Endothelial cell of umbilical vein (primary cell): Measurements from ENCODE around the gene CTDP1. TPM values are rescaled to one million over a fixed set of nuclear protein-coding genes. Genes with fewer than 3 reads are reported as not detected.

Source experiments
- BruUV-seq: library from RNA; stranded (reverse); fragments of 400-500 nt; replicated peaks from 2 replicates; lab custom pipeline; 2021; lab: Mats Ljungman, UMichigan
- CTCF ChIA-PET: fragments of 300-600, 350-600 bp; sonication (Branson Sonifier 250); formaldehyde crosslinking; loops from one replicate; lab custom pipeline; 2021; ENCODE audit warnings: antibody characterized with exemption, inconsistent platforms; lab: Charles Lee
- POLR2A ChIA-PET: fragments of 300-600, 350-600 bp; sonication (Branson Sonifier 250); formaldehyde crosslinking; loops from one replicate; lab custom pipeline; 2021; ENCODE audit warnings: antibody characterized with exemption, inconsistent platforms; lab: Charles Lee
- DNase-seq: peaks from one replicate; pipeline ENCODE4 v3.0.0-alpha.2; 2011; ENCODE audit warnings: low read depth, low spot score
- FAIRE-seq: peaks from 2 replicates; lab custom pipeline; 2011; peaks lifted over from hg19 to GRCh38; lab: Jason Lieb, UNC
- H2AFZ ChIP-seq: 2 replicates; pipeline ENCODE4 v1.6.0; 2012; ENCODE audit warnings: low read depth, low read length, control low read depth, inconsistent platforms
- H3K27ac ChIP-seq: 2 replicates; pipeline ENCODE4 v1.5.1; 2011; ENCODE audit warnings: low read depth, mild to moderate bottlenecking, control low read depth, low read length, moderate library complexity; ENCODE audit not compliant: insufficient read depth
- H3K27me3 ChIP-seq, 2 experiments: 2 replicates each; pipeline versions ENCODE4 v1.6.0 to v1.6.1; 2011; ENCODE audit warnings: low read length in 2 of 2, mixed read lengths in 1 of 2; ENCODE audit not compliant: control insufficient read depth in 2 of 2, insufficient read depth in 2 of 2
- H3K36me3 ChIP-seq, 2 experiments: 2 replicates in 1 of 2; 3 replicates in 1 of 2; pipeline ENCODE4 v1.5.1; 2011; ENCODE audit warnings: low read length in 2 of 2, mild to moderate bottlenecking in 1 of 2, moderate library complexity in 1 of 2; ENCODE audit not compliant: control insufficient read depth in 2 of 2, insufficient read depth in 2 of 2; ENCODE audit errors: extremely low read depth in 1 of 2
- H3K4me1 ChIP-seq: 3 replicates; pipeline ENCODE4 v1.5.1; 2011; ENCODE audit warnings: mild to moderate bottlenecking, low read length; ENCODE audit not compliant: control insufficient read depth, insufficient read depth; ENCODE audit errors: extremely low read depth
- H3K4me2 ChIP-seq: 2 replicates; pipeline ENCODE4 v1.6.1; 2011; ENCODE audit warnings: low read length, control low read depth, mixed read lengths; ENCODE audit not compliant: insufficient read depth
- H3K4me3 ChIP-seq, 3 experiments: fragments of 200-600 bp in 1 of 3; sonication (generic), shearing (Covaris generic) in 1 of 3; replicated peaks in 1 of 3; 2 replicates each; pipeline ENCODE4 v1.5.1; 2011 to 2016; ENCODE audit warnings: control low read depth in 3 of 3, low read length in 3 of 3, mild to moderate bottlenecking in 2 of 3, inconsistent platforms in 1 of 3, low read depth in 1 of 3, moderate library complexity in 1 of 3; ENCODE audit not compliant: insufficient read depth in 1 of 3
- H3K79me2 ChIP-seq: 2 replicates; pipeline ENCODE4 v1.6.0; 2012; ENCODE audit warnings: low read length, inconsistent platforms; ENCODE audit not compliant: control insufficient read depth, insufficient read depth
- H3K9ac ChIP-seq: replicated peaks from 2 replicates; pipeline ENCODE3; 2011; ENCODE audit warnings: low read length, control low read depth; ENCODE audit not compliant: insufficient read depth; ENCODE audit errors: extremely low read depth
- H3K9me1 ChIP-seq: replicated peaks from 3 replicates; pipeline ENCODE4 v1.6.0; 2011; ENCODE audit warnings: mild to moderate bottlenecking, low read length; ENCODE audit not compliant: control insufficient read depth, insufficient read depth; ENCODE audit errors: extremely low read depth
- H3K9me3 ChIP-seq: replicated peaks from 2 replicates; pipeline ENCODE4 v1.5.1; 2012; ENCODE audit warnings: low read length, inconsistent platforms; ENCODE audit not compliant: control insufficient read depth, insufficient read depth
- H4K20me1 ChIP-seq: replicated peaks from 2 replicates; pipeline ENCODE3; 2011; ENCODE audit warnings: mild to moderate bottlenecking, low read length; ENCODE audit not compliant: control insufficient read depth, insufficient read depth; ENCODE audit errors: extremely low read depth
- EZH2 ChIP-seq: IDR thresholded peaks from 2 replicates; pipeline ENCODE4 v1.6.1; 2012; ENCODE audit warnings: borderline replicate concordance, low read depth, mild to moderate bottlenecking, moderate library complexity, low read length, inconsistent platforms; ENCODE audit not compliant: severe bottlenecking
- FOS ChIP-seq: IDR thresholded peaks from 2 replicates; pipeline ENCODE4 v1.6.1; 2011; ENCODE audit warnings: mild to moderate bottlenecking, low read length, moderate library complexity, borderline replicate concordance; ENCODE audit not compliant: insufficient read depth
- dilution Hi-C: fragments of 300-500 bp; cut with MboI; formaldehyde crosslinking; loops from one replicate; pipeline ENCODE4 v1.15.0; 2019; ENCODE audit warnings: low sequenced_read_pairs; ENCODE audit not compliant: extremely low pct_ligation_motif_present
- intact Hi-C: fragments of 100-400 bp; cut with micrococcal nuclease; formaldehyde crosslinking; loops from one replicate; pipeline ENCODE4 v1.10.0; 2022
- polyA plus RNA-seq, 4 experiments: library from polyadenylated mRNA; depleted of rRNA in 3 of 4; stranded (reverse) in 3 of 4; unstranded in 1 of 4; fragments of >200 nt; gene quantifications; 2 replicates each; pipeline versions ENCODE4 v1.2.1 to v1.2.3, GENCODE V29; 2011 to 2012; ENCODE audit warnings: missing spikeins in 1 of 4
- total RNA-seq: library from RNA; stranded (reverse); gene quantifications from 2 replicates; pipeline ENCODE4 v1.2.3, GENCODE V29; 2021

The CTDP1 gene
- total and polyA plus RNA-seq, 2 donors (not counting 3 experiments of a cell fraction or from before 2014, with no cell fraction given): 15.3 to 27.6 TPM

GRCh38 chr18:79787527-79787864 lies 107.9 kb downstream of the CTDP1 start:
- intact Hi-C loops: no loop called here
- H3K9me1 ChIP-seq: no peaks in the 10 kb centered on the region
- DNase-seq (no peak), FAIRE-seq (no peak)
- ChIA-PET POLR2A (no interaction called here), CTCF (no interaction called here)
- no peak overlapping the region for H3K4me2 ChIP-seq
- no peak overlapping the region for H2AFZ ChIP-seq
- no peaks in the 10 kb centered on the region for H3K36me3 ChIP-seq
- peaks cover 15 to 18% of the 10 kb centered on the region in 2 experiments for H3K27me3 ChIP-seq
- no peak for TF ChIP-seq FOS
- no peak overlapping the region for H3K27ac ChIP-seq
- no TSS peak for BruUV-seq
- H3K4me1 ChIP-seq: no peaks in the 10 kb centered on the region
- no peaks in the 10 kb centered on the region for H3K9me3 ChIP-seq
- no peak overlapping the region for H3K9ac ChIP-seq
- dilution Hi-C loops: no loop called here
- no peaks in the 10 kb centered on the region for H4K20me1 ChIP-seq
- H3K79me2 ChIP-seq: no peaks in the 10 kb centered on the region
- no peak overlapping the region for H3K4me3 ChIP-seq

GRCh38 chr18:79787865-79788733 lies 108.5 kb downstream of the CTDP1 start:
- CTCF ChIA-PET: no interaction called here
- H3K4me3 ChIP-seq: no peak overlapping the region
- POLR2A ChIA-PET: no interaction called here

More at GRCh38 chr18:79787865-79788733, 108.5 kb downstream of the CTDP1 start:
- DNase-seq (no peak), FAIRE-seq (no peak)
- Histone ChIP-seq H3K4me2 (no peak overlapping the region), H3K27me3 (peaks cover 15 to 18% of the 10 kb centered on the region in 2 experiments), H3K9me1 (no peaks in the 10 kb centered on the region), H3K9ac (no peak overlapping the region), H3K79me2 (no peaks in the 10 kb centered on the region), H2AFZ (peak overlapping the region; percentile 12), H3K36me3 (no peaks in the 10 kb centered on the region), H3K9me3 (no peaks in the 10 kb centered on the region), H3K4me1 (no peaks in the 10 kb centered on the region), H3K27ac (no peak overlapping the region), H4K20me1 (no peaks in the 10 kb centered on the region)
- peak; percentile 61 for TF ChIP-seq EZH2
- TF ChIP-seq FOS: no peak
- intact Hi-C loops (no loop called here), dilution Hi-C loops (no loop called here)
- BruUV-seq: no TSS peak
